Tibial nerve (tissue), 4 donors: Measurements from ENCODE around the gene LAMTOR5. TPM values are rescaled to one million over a fixed set of nuclear protein-coding genes. Genes with fewer than 3 reads are reported as not detected.
A peak's percentile ranks its signal among the peaks of the same experiment; 100 is the strongest.

Source experiments
- DNase-seq, 2 donors: peaks; one replicate each; pipeline ENCODE4 v3.0.0-alpha.2; 2019; ENCODE audit warnings: low spot score in 2 of 2
- H3K27ac ChIP-seq, 4 donors: fragments of 200-600 bp; sonication (generic) in 3 of 4; one replicate each; pipeline ENCODE4 v1.5.1; 2017 to 2019; ENCODE audit warnings: mild to moderate bottlenecking in 1 of 4
- H3K27me3 ChIP-seq, 2 donors: fragments of 200-600 bp; sonication (generic) in 1 of 2; one replicate each; pipeline versions ENCODE4 v1.5.1 to v1.6.0; 2017 to 2019
- H3K36me3 ChIP-seq, 3 donors: fragments of 200-600 bp; sonication (generic); one replicate each; pipeline ENCODE4 v1.5.1; 2018 to 2019
- H3K4me1 ChIP-seq, 4 donors: fragments of 200-600 bp; sonication (generic) in 3 of 4; one replicate each; pipeline ENCODE4 v1.5.1; 2017 to 2019
- H3K4me3 ChIP-seq, 4 donors: fragments of 200-600 bp; sonication (generic) in 3 of 4; one replicate each; pipeline ENCODE4 v1.5.1; 2017 to 2019; ENCODE audit warnings: mild to moderate bottlenecking in 1 of 4, moderate library complexity in 1 of 4
- H3K9me3 ChIP-seq, 4 donors: fragments of 200-600 bp; sonication (generic) in 3 of 4; one replicate each; pipeline ENCODE4 v1.5.1; 2017 to 2019
- EP300 ChIP-seq, 2 donors: sonication (generic); formaldehyde crosslinking; IDR thresholded peaks; one replicate each; pipeline ENCODE4 v1.6.1; 2017; ENCODE audit warnings: antibody characterized with exemption in 2 of 2, mild to moderate bottlenecking in 1 of 2
- POLR2A ChIP-seq, 2 donors: fragments of 450-650 bp; IDR thresholded peaks; one replicate each; pipeline ENCODE4 v1.6.1; 2017; ENCODE audit warnings: antibody characterized with exemption in 2 of 2, mild to moderate bottlenecking in 2 of 2, moderate library complexity in 2 of 2
- WGBS, 2 donors: methylation state at CpG; one replicate each; pipeline ENCODE4 v1.1.5; 2018; 5-methylcytosine and 5-hydroxymethylcytosine counted together
- total RNA-seq, 4 donors: library from RNA; depleted of rRNA; stranded (reverse); fragments of >200 nt; gene quantifications; one replicate each; pipeline ENCODE4 v1.1.0, GENCODE V29; 2016
- TF ChIP-seq, protein P1 (sequence below), 5 experiments: fragments of 200-600 bp in 3 of 5; fragments of 450-650 bp in 2 of 5; sonication (generic) in 3 of 5; IDR thresholded peaks; one replicate each; pipeline ENCODE4 v1.5.1; 2016 to 2019; ENCODE audit warnings: antibody characterized with exemption in 5 of 5, mild to moderate bottlenecking in 3 of 5, moderate library complexity in 2 of 5

The LAMTOR5 gene
- total RNA-seq: 10 to 100 TPM; 62.6 to 74.7 (median 67.7) TPM

DNA sequence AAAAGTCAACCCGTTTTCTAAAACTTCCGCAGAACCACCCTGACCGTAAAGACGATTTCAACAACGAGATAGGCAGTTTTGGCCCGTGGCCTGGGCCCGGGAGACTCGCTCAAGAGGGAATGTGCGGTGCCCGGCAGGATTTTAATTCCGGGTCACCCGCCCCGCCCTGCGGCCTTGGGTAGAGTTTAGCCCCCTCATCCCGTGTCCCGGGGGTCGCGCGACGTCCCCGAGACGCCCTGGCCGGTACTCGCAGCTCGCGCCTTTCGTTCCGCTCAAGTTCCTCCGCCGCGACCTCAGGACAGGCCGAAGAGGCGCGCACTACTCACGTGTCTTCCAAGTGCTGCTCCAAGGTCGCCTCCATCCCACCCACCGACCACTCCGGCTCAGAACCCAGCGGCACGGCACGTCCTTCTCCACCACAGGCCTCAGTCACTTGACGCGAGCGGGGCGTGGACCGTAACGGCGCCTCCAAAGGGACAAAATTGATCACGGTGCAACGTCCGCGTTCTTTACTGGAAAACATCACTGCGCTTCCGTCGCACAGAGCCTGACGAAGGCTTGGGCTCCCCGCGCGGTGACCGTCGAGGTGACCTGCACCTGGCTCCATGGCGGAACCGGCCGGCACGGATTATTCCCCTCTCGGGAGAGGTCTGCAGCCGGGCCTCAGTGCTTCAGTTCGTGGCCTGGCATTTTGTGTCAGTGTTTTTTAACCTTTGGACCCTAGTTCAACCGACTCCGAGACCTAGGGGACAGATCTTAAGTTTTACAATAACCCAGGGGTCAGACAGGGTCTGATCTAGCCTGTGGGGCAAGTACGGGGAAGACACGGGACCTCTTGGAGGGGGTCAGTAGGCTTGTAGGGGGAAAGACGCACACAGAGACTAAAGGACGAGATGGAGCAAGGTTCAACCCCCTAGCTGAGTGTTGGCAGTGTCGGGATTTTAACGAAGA is at the start of gene LAMTOR5:
TSS of gene LAMTOR5 (minus strand) at position 435 of the 951 bp plus-strand sequence. CDS start at position 361, 74 bp downstream.
- H3K27me3 ChIP-seq: no peaks in the 10 kb centered on the region
- peak within 1 kb of the TSS; percentile 91 to 99 (median 98) for H3K27ac ChIP-seq
- 0 to 1% methylated on average over 55 to 65 of the region's 76 CpGs for WGBS, 2 donors
- peaks cover 0 to 30% (median 8%) of the 10 kb centered on the region in 3 donors for H3K36me3 ChIP-seq
- TF ChIP-seq, protein P1, sequence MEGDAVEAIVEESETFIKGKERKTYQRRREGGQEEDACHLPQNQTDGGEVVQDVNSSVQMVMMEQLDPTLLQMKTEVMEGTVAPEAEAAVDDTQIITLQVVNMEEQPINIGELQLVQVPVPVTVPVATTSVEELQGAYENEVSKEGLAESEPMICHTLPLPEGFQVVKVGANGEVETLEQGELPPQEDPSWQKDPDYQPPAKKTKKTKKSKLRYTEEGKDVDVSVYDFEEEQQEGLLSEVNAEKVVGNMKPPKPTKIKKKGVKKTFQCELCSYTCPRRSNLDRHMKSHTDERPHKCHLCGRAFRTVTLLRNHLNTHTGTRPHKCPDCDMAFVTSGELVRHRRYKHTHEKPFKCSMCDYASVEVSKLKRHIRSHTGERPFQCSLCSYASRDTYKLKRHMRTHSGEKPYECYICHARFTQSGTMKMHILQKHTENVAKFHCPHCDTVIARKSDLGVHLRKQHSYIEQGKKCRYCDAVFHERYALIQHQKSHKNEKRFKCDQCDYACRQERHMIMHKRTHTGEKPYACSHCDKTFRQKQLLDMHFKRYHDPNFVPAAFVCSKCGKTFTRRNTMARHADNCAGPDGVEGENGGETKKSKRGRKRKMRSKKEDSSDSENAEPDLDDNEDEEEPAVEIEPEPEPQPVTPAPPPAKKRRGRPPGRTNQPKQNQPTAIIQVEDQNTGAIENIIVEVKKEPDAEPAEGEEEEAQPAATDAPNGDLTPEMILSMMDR (IDR thresholded peaks at IDR 0.05): peak in 2 of 5 experiments; percentile 43 to 60
- TF ChIP-seq POLR2A (IDR thresholded peaks at IDR 0.05): peak in 1 of 2 donors; percentile 91
- peak; percentile 82 to 100 for TF ChIP-seq EP300 (IDR thresholded peaks at IDR 0.05)
- DNase-seq: peak; percentile 88 to 94
- no peaks in the 10 kb centered on the region for H3K9me3 ChIP-seq
- H3K4me1 ChIP-seq: peaks cover 0 to 38% (median 10%) of the 10 kb centered on the region in 4 donors
- peak within 1 kb of the TSS; percentile 79 to 99 (median 96) for H3K4me3 ChIP-seq

DNA sequence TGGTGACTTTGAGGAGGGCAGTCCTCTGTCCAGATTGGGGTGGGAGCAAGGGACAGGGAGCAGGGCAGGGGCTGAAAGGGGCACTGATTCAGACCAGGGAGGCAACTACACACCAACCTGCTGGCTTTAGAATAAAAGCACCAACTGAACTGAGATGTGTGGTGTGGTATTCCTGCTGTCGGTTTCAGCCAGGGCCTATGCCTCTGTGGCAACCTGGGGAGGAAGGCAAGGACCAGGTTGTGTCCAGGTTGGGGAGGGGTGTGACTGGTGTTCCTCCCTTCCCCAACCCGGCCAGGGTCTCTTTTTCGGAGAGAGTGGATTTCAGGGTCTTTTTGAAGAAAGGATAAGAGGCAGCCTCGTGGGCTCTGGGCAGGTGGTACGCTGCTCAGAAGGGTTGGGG is 49.7 kb upstream of the LAMTOR5 start:
- Histone ChIP-seq H3K9me3 (no peaks in the 10 kb centered on the region), H3K4me1 (no peaks in the 10 kb centered on the region), H3K27ac (no peak overlapping the region), H3K36me3 (no peaks in the 10 kb centered on the region), H3K27me3 (no peaks in the 10 kb centered on the region), H3K4me3 (no peak overlapping the region)
- WGBS, 2 donors: 72 to 78% methylated on average over 5 of the region's 5 CpGs
- no peak for DNase-seq
- TF ChIP-seq EP300 (IDR thresholded peaks at IDR 0.05): no peak
- TF ChIP-seq POLR2A (IDR thresholded peaks at IDR 0.05): no peak
- TF ChIP-seq, protein P1 (IDR thresholded peaks at IDR 0.05): no peak

DNA sequence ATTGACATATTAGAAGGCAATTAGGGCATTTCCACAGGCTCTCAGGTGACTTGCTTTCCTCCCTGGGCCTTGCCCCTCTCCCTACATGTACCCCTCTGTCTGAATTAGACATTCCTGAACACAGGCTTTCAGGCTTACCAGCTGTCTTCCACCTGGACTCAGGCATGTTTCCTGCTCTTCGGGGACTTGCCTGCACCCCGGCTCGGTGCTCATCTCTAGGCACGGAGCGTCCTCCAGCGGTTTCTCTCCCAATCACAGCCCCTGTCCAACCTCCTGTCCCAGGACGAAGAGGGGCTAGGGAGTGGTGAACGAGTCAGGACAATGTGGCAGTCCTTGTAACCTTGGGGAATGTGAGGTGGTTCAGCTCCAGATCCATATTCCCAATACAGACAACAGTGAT is 47.7 kb upstream of the LAMTOR5 start:
- Histone ChIP-seq H3K27me3 (no peaks in the 10 kb centered on the region), H3K4me1 (no peaks in the 10 kb centered on the region), H3K27ac (no peak overlapping the region), H3K36me3 (no peaks in the 10 kb centered on the region), H3K9me3 (no peaks in the 10 kb centered on the region), H3K4me3 (no peak overlapping the region)
- TF ChIP-seq, protein P1 (IDR thresholded peaks at IDR 0.05): no peak
- TF ChIP-seq EP300 (IDR thresholded peaks at IDR 0.05) (no peak), POLR2A (IDR thresholded peaks at IDR 0.05) (no peak)
- 57 to 72% methylated on average over 4 to 8 of the region's 8 CpGs for WGBS, 2 donors
- no peak for DNase-seq

DNA sequence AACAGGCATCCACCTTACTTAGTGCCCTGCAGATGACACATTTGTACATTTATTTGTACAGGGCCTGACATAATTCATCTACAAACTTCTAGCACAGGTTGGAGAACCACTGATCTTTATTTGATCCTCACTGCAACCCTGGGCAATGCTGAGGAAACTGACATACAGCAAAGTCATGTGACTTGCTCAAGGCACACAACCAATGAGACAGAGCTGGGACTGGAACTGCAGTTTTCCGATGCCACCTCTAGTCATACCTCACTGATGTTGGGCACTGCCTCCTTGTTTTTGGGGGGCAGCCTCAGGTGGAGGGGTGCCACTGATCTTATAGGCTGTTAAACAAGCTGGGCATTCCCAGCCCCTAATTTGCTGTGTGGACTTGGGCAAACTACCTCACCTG is 46.8 kb upstream of the LAMTOR5 start:
- no peaks in the 10 kb centered on the region for H3K36me3 ChIP-seq
- H3K27ac ChIP-seq: no peak overlapping the region
- no peak for DNase-seq
- 54 to 94% methylated on average over 1 of the region's 1 CpG for WGBS, 2 donors
- H3K4me3 ChIP-seq: no peak overlapping the region
- TF ChIP-seq EP300 (IDR thresholded peaks at IDR 0.05) (no peak), POLR2A (IDR thresholded peaks at IDR 0.05) (no peak)
- TF ChIP-seq, protein P1 (IDR thresholded peaks at IDR 0.05): no peak
- H3K9me3 ChIP-seq: no peaks in the 10 kb centered on the region
- H3K27me3 ChIP-seq: no peaks in the 10 kb centered on the region
- H3K4me1 ChIP-seq: no peaks in the 10 kb centered on the region

DNA sequence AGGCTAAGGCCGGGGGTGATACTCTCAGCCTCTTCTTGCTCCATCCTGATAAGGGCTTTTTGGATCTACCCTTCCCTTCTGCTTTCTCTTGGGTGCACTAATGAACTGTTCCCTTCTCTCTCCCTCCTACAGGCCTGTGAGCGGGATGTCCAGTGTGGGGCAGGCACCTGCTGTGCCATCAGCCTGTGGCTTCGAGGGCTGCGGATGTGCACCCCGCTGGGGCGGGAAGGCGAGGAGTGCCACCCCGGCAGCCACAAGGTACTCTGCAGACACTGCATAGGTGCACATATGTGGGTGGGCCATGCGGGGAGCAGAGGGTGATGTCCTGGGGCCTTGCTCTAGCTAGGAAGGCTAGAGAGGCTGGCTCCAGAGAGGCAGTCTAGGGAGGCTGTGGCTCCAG is 46.3 kb upstream of the LAMTOR5 start:
- TF ChIP-seq POLR2A (IDR thresholded peaks at IDR 0.05) (no peak), EP300 (IDR thresholded peaks at IDR 0.05) (no peak)
- TF ChIP-seq, protein P1 (IDR thresholded peaks at IDR 0.05): no peak
- peaks cover 0 to 4% of the 10 kb centered on the region in 2 donors for H3K27me3 ChIP-seq
- WGBS, 2 donors: 90 to 93% methylated on average over 7 to 8 of the region's 9 CpGs
- no peak overlapping the region for H3K4me3 ChIP-seq
- H3K9me3 ChIP-seq: no peaks in the 10 kb centered on the region
- no peaks in the 10 kb centered on the region for H3K4me1 ChIP-seq
- H3K27ac ChIP-seq: no peak overlapping the region
- no peaks in the 10 kb centered on the region for H3K36me3 ChIP-seq
- no peak for DNase-seq
